ENCODE results near the gene SH3BP4.

The SH3BP4 gene

GRCh38 chr2:234952270-234953115 is 676 bp downstream of the SH3BP4 start:
- peak overlapping the region; percentile 82 for H3K4me3 ChIP-seq (ENCODE audit: low read length)
- DNase-seq (ENCODE audit: low read depth) = no peak
- TF ChIP-seq, protein P1, sequence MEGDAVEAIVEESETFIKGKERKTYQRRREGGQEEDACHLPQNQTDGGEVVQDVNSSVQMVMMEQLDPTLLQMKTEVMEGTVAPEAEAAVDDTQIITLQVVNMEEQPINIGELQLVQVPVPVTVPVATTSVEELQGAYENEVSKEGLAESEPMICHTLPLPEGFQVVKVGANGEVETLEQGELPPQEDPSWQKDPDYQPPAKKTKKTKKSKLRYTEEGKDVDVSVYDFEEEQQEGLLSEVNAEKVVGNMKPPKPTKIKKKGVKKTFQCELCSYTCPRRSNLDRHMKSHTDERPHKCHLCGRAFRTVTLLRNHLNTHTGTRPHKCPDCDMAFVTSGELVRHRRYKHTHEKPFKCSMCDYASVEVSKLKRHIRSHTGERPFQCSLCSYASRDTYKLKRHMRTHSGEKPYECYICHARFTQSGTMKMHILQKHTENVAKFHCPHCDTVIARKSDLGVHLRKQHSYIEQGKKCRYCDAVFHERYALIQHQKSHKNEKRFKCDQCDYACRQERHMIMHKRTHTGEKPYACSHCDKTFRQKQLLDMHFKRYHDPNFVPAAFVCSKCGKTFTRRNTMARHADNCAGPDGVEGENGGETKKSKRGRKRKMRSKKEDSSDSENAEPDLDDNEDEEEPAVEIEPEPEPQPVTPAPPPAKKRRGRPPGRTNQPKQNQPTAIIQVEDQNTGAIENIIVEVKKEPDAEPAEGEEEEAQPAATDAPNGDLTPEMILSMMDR (conservative IDR thresholded peaks at IDR 0.05; ENCODE audit: low read depth, low read length) = no peak

GRCh38 chr2:234953116-234954031 is 1.6 kb downstream of the SH3BP4 start:
- H3K4me3 ChIP-seq (ENCODE audit: low read length) = peak overlapping the region; percentile 82
- TF ChIP-seq, protein P1 (conservative IDR thresholded peaks at IDR 0.05; ENCODE audit: low read depth, low read length) = no peak
- DNase-seq (ENCODE audit: low read depth) = no peak

DNA sequence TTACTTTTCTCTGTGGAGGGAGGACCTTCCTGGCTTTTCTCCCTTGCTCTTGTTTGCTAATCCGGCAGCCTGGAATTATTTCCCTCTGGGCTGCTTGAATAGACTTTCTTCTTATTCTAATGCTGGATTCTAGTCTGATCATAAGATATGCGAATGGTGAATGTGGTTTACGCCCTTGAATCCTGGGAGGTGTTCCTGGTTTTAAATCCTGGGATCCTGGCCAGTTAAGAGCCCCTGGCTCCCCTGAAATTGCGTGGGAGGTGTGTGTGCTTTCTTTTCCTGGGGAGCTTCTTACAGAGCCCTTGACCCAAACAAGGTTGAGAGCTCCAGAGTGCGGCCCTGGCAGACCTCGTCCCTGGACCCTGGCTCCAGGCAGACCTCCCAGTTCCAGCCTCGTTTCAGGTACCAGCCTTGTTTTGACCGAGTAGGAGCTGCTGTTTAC is 2.8 kb downstream of the SH3BP4 start:
- TF ChIP-seq, protein P1 (conservative IDR thresholded peaks at IDR 0.05; ENCODE audit: low read depth, low read length) = no peak
- DNase-seq (ENCODE audit: low read depth) = peak; percentile 66
- peak overlapping the region; percentile 82 for H3K4me3 ChIP-seq (ENCODE audit: low read length)

- H3K4me3 ChIP-seq (ENCODE audit: low read length) = peak overlapping the region; percentile 82
- TF ChIP-seq, protein P1 (conservative IDR thresholded peaks at IDR 0.05; ENCODE audit: low read depth, low read length) = no peak
- DNase-seq (ENCODE audit: low read depth) = no peak
Observed at GRCh38 chr2:234955091-234955591, 3.3 kb downstream of the SH3BP4 start.

- TF ChIP-seq, protein P1 (conservative IDR thresholded peaks at IDR 0.05; ENCODE audit: low read depth, low read length) = no peak
- no peak for DNase-seq (ENCODE audit: low read depth)
- H3K4me3 ChIP-seq (ENCODE audit: low read length) = no peak overlapping the region
Observed at GRCh38 chr2:234955971-234956509, 4.2 kb downstream of the SH3BP4 start.

- no peak for DNase-seq (ENCODE audit: low read depth)
- H3K4me3 ChIP-seq (ENCODE audit: low read length) = no peak overlapping the region
- TF ChIP-seq, protein P1 (conservative IDR thresholded peaks at IDR 0.05; ENCODE audit: low read depth, low read length) = no peak
Observed at GRCh38 chr2:234957834-234958135, 6.0 kb downstream of the SH3BP4 start.

Data from retinal pigment epithelial cell (primary cell).